ENCODE data around the gene COX8C.

GRCh38 chr14:93381644-93382043, 34.7 kb downstream of the COX8C start:
- TF ChIP-seq CTCF (IDR thresholded peaks at IDR 0.05; ENCODE audit: low read length) (no peak), EZH2 (IDR thresholded peaks at IDR 0.05; ENCODE audit: borderline replicate concordance, low read length) (no peak)

Data from OCI-LY1 (cell line).